WTC11 (cell line): ENCODE data around the gene CBX2. TPM values are rescaled to one million over a fixed set of nuclear protein-coding genes. Genes with fewer than 3 reads are reported as not detected.

ENCODE experiments used
- ATAC-seq: fragments of 200-7000 bp; cut with Tn5 transposase; 2 replicates; pipeline ENCODE4 v1.10.0; 2021; ENCODE audit warnings: mild to moderate bottlenecking, moderate library complexity
- CTCF ChIA-PET: fragments of 300-600 bp; sonication (Branson Sonifier 250); formaldehyde crosslinking; loops from one replicate; lab custom pipeline; 2021; ENCODE audit warnings: antibody characterized with exemption; lab: Charles Lee
- POLR2A ChIA-PET: fragments of 350-600 bp; sonication (Branson Sonifier 250); formaldehyde crosslinking; loops from one replicate; lab custom pipeline; 2021; ENCODE audit warnings: antibody characterized with exemption; lab: Charles Lee
- DNase-seq: peaks from one replicate; pipeline ENCODE4 v3.0.0; 2021; ENCODE audit warnings: low spot score
- H3K27ac Mint-ChIP-seq: 2 replicates; pipeline ENCODE4 v1.8.0; 2021; ENCODE audit warnings: mixed read lengths
- H3K27me3 Mint-ChIP-seq: 2 replicates; pipeline ENCODE4 v1.8.0; 2021; ENCODE audit warnings: low read depth, mild to moderate bottlenecking, moderate library complexity, mixed read lengths
- H3K36me3 Mint-ChIP-seq: 2 replicates; pipeline ENCODE4 v1.8.0; 2021; ENCODE audit warnings: mixed read lengths
- H3K4me1 Mint-ChIP-seq: 2 replicates; pipeline ENCODE4 v1.8.0; 2022; ENCODE audit warnings: mixed read lengths
- H3K4me3 Mint-ChIP-seq: 2 replicates; pipeline ENCODE4 v1.8.0; 2021; ENCODE audit warnings: mild to moderate bottlenecking, moderate library complexity, mixed read lengths
- H3K9me3 Mint-ChIP-seq: 2 replicates; pipeline ENCODE4 v1.8.0; 2021; ENCODE audit warnings: mixed read lengths
- ATF1 ChIP-seq: sonication (generic); formaldehyde crosslinking; IDR thresholded peaks from 2 replicates; pipeline ENCODE4 v1.8.1; 2023; ENCODE audit warnings: mild to moderate bottlenecking, moderate library complexity, missing genetic modification reagents
- EMX1 ChIP-seq: fragments of 250-450 bp; sonication (Bioruptor Pico); IDR thresholded peaks from 2 replicates; pipeline ENCODE4 v1.8.0; 2021; ENCODE audit warnings: mild to moderate bottlenecking
- ESRRA ChIP-seq: sonication (generic); formaldehyde crosslinking; IDR thresholded peaks from 2 replicates; pipeline ENCODE4 v1.8.1; 2022; ENCODE audit warnings: mild to moderate bottlenecking, missing genetic modification reagents, borderline replicate concordance
- FOXK1 ChIP-seq: sonication (generic); formaldehyde crosslinking; IDR thresholded peaks from 2 replicates; pipeline ENCODE4 v1.8.0; 2022; ENCODE audit warnings: mild to moderate bottlenecking, moderate library complexity, missing genetic modification reagents
- JUN ChIP-seq: sonication (generic); formaldehyde crosslinking; IDR thresholded peaks from 2 replicates; pipeline ENCODE4 v1.8.0; 2023; ENCODE audit warnings: mild to moderate bottlenecking, missing genetic modification reagents
- MLX ChIP-seq: sonication (generic); formaldehyde crosslinking; IDR thresholded peaks from 2 replicates; pipeline ENCODE4 v1.8.1; 2023; ENCODE audit warnings: mild to moderate bottlenecking, missing genetic modification reagents, moderate library complexity
- MXD4 ChIP-seq: fragments of 250-450 bp; sonication (Bioruptor Pico); IDR thresholded peaks from 2 replicates; pipeline ENCODE4 v1.8.0; 2021; ENCODE audit warnings: mild to moderate bottlenecking, moderate library complexity, borderline replicate concordance
- MYBL2 ChIP-seq: sonication (generic); formaldehyde crosslinking; IDR thresholded peaks from 2 replicates; pipeline ENCODE4 v1.8.1; 2023; ENCODE audit warnings: mild to moderate bottlenecking, moderate library complexity, missing genetic modification reagents
- NFE2L1 ChIP-seq: sonication (generic); formaldehyde crosslinking; IDR thresholded peaks from 2 replicates; pipeline ENCODE4 v1.8.1; 2023; ENCODE audit warnings: missing genetic modification reagents
- NR2C2 ChIP-seq: sonication (generic); formaldehyde crosslinking; IDR thresholded peaks from 2 replicates; pipeline ENCODE4 v1.8.0; 2022; ENCODE audit warnings: mild to moderate bottlenecking, missing genetic modification reagents
- OVOL2 ChIP-seq: fragments of 250-450 bp; sonication (Bioruptor Pico); IDR thresholded peaks from 2 replicates; pipeline ENCODE4 v1.9.0; 2021; ENCODE audit warnings: mild to moderate bottlenecking, borderline replicate concordance
- TEAD1 ChIP-seq: sonication (generic); formaldehyde crosslinking; IDR thresholded peaks from 2 replicates; pipeline ENCODE4 v1.8.0; 2022; ENCODE audit warnings: mild to moderate bottlenecking, missing genetic modification reagents
- ZMAT4 ChIP-seq: fragments of 250-450 bp; sonication (Bioruptor Pico); IDR thresholded peaks from 2 replicates; pipeline ENCODE4 v1.9.0; 2021; ENCODE audit warnings: mild to moderate bottlenecking
- ZNF219 ChIP-seq: sonication (generic); formaldehyde crosslinking; IDR thresholded peaks from 2 replicates; pipeline ENCODE4 v1.8.0; 2023; ENCODE audit warnings: missing genetic modification reagents, mild to moderate bottlenecking, borderline replicate concordance
- ZNF281 ChIP-seq: sonication (generic); formaldehyde crosslinking; IDR thresholded peaks from 2 replicates; pipeline ENCODE4 v1.8.0; 2023; ENCODE audit warnings: mild to moderate bottlenecking, missing genetic modification reagents
- ZNF317 ChIP-seq: sonication (generic); formaldehyde crosslinking; IDR thresholded peaks from 2 replicates; pipeline ENCODE4 v1.8.1; 2023; ENCODE audit warnings: low read depth, mild to moderate bottlenecking, moderate library complexity, missing genetic modification reagents, borderline replicate concordance
- ZNF396 ChIP-seq: fragments of 250-450 bp; sonication (Bioruptor Pico); IDR thresholded peaks from 2 replicates; pipeline ENCODE4 v1.8.0; 2021; ENCODE audit warnings: mild to moderate bottlenecking, moderate library complexity, borderline replicate concordance
- total RNA-seq: library from RNA; stranded (reverse); gene quantifications from 3 replicates; pipeline ENCODE4 v1.2.3, GENCODE V29; 2021
- TF ChIP-seq, protein P1 (sequence below): sonication (generic); formaldehyde crosslinking; IDR thresholded peaks from 2 replicates; pipeline ENCODE4 v1.8.0; 2023; ENCODE audit warnings: missing genetic modification reagents, mild to moderate bottlenecking, borderline replicate concordance
- TF ChIP-seq, protein P2 (sequence below): sonication (generic); formaldehyde crosslinking; conservative IDR thresholded peaks from 2 replicates; pipeline ENCODE4 v1.8.1; 2023; ENCODE audit warnings: mild to moderate bottlenecking, low read depth, missing genetic modification reagents, moderate library complexity

CBX2 gene
- total RNA-seq, 1 experiment from 2014 or later, result 85.5 TPM

- TF ChIP-seq JUN (CRISPR knock-in tag), result no peak
- TF ChIP-seq, all 79 proteins: peak for 0
Observed at GRCh38 chr17:79794659-79795511, 16.9 kb downstream of the CBX2 start (continued).

DNA sequence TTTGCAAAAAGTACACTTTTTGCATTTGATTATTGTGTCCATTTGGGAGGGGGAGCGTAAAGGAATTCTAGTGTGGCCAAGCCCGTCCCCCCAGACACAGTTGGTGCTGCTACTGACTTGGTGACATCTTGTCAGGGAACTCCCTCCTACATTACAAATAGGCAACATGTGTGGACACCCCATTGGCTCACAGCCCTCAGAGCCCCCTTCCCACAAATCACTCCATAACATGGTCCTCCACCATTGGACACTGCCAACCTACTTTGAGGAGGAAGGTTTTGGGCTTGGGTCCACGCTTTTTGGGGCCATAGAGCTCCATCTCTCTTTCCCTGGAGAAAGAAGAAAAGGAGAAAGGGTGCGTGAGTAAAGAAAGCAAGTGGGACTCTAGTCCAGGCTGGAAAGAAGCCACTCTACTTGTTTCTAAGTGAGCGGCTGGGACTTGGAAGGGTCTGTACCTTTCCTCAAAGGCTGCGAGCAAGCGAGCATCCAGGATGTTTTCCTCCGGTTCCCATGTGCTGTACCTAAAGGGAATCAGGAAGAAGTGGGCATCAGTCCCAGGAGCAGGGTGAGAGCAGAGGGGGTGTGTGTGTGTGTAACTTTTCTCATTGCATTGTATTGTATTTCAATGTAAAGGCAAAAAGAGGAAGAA, 18.0 kb downstream of the CBX2 start:
- POLR2A ChIA-PET, result interaction anchor here (1.1 to 2.6 kb wide), 6 partner anchors 14 to 154 kb away, joined by 3 to 11 read pairs (median 7); partner anchors contain the start of gene CBX4

More for the DNA sequence above, 18.0 kb downstream of the CBX2 start:
- no peaks in the 10 kb centered on the region for H3K9me3 Mint-ChIP-seq
- no peak for ATAC-seq
- H3K4me3 Mint-ChIP-seq, result peak overlapping the region; percentile 68
- no peak for TF ChIP-seq ATF1
- TF ChIP-seq ESRRA (CRISPR knock-in tag), result no peak
- no peak for TF ChIP-seq ZNF396 (CRISPR knock-in tag)
- TF ChIP-seq NFE2L1 (CRISPR knock-in tag), result no peak
- TF ChIP-seq OVOL2 (CRISPR knock-in tag), result no peak
- no peak for TF ChIP-seq NR2C2 (CRISPR knock-in tag)
- no peak for TF ChIP-seq ZNF219
- no peak for TF ChIP-seq ZNF317 (CRISPR knock-in tag)
- TF ChIP-seq, protein P1, sequence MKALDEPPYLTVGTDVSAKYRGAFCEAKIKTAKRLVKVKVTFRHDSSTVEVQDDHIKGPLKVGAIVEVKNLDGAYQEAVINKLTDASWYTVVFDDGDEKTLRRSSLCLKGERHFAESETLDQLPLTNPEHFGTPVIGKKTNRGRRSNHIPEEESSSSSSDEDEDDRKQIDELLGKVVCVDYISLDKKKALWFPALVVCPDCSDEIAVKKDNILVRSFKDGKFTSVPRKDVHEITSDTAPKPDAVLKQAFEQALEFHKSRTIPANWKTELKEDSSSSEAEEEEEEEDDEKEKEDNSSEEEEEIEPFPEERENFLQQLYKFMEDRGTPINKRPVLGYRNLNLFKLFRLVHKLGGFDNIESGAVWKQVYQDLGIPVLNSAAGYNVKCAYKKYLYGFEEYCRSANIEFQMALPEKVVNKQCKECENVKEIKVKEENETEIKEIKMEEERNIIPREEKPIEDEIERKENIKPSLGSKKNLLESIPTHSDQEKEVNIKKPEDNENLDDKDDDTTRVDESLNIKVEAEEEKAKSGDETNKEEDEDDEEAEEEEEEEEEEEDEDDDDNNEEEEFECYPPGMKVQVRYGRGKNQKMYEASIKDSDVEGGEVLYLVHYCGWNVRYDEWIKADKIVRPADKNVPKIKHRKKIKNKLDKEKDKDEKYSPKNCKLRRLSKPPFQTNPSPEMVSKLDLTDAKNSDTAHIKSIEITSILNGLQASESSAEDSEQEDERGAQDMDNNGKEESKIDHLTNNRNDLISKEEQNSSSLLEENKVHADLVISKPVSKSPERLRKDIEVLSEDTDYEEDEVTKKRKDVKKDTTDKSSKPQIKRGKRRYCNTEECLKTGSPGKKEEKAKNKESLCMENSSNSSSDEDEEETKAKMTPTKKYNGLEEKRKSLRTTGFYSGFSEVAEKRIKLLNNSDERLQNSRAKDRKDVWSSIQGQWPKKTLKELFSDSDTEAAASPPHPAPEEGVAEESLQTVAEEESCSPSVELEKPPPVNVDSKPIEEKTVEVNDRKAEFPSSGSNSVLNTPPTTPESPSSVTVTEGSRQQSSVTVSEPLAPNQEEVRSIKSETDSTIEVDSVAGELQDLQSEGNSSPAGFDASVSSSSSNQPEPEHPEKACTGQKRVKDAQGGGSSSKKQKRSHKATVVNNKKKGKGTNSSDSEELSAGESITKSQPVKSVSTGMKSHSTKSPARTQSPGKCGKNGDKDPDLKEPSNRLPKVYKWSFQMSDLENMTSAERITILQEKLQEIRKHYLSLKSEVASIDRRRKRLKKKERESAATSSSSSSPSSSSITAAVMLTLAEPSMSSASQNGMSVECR (CRISPR knock-in tag), result no peak
- no peak for TF ChIP-seq ZNF281 (CRISPR knock-in tag)
- TF ChIP-seq MXD4 (CRISPR knock-in tag), result no peak
- no peak for TF ChIP-seq MLX (CRISPR knock-in tag)
- TF ChIP-seq EMX1, result no peak
- no peak for TF ChIP-seq ZMAT4 (CRISPR knock-in tag)
- no peak for TF ChIP-seq MYBL2 (CRISPR knock-in tag)
- no peak for TF ChIP-seq TEAD1 (CRISPR knock-in tag)
- TF ChIP-seq, protein P2, sequence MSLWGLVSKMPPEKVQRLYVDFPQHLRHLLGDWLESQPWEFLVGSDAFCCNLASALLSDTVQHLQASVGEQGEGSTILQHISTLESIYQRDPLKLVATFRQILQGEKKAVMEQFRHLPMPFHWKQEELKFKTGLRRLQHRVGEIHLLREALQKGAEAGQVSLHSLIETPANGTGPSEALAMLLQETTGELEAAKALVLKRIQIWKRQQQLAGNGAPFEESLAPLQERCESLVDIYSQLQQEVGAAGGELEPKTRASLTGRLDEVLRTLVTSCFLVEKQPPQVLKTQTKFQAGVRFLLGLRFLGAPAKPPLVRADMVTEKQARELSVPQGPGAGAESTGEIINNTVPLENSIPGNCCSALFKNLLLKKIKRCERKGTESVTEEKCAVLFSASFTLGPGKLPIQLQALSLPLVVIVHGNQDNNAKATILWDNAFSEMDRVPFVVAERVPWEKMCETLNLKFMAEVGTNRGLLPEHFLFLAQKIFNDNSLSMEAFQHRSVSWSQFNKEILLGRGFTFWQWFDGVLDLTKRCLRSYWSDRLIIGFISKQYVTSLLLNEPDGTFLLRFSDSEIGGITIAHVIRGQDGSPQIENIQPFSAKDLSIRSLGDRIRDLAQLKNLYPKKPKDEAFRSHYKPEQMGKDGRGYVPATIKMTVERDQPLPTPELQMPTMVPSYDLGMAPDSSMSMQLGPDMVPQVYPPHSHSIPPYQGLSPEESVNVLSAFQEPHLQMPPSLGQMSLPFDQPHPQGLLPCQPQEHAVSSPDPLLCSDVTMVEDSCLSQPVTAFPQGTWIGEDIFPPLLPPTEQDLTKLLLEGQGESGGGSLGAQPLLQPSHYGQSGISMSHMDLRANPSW (CRISPR knock-in tag), result no peak
- no peak for TF ChIP-seq FOXK1 (CRISPR knock-in tag)
- no peak overlapping the region for H3K27ac Mint-ChIP-seq
- H3K4me1 Mint-ChIP-seq, result peaks cover 42% of the 10 kb centered on the region
- H3K27me3 Mint-ChIP-seq, result peaks cover 94% of the 10 kb centered on the region
- no peak for DNase-seq
- CTCF ChIA-PET, result interaction anchor here (1.4 to 9.2 kb wide), 7 partner anchors 8 to 45 kb away, joined by 6 to 119 read pairs (median 11); partner anchors contain the start of gene CBX4
- H3K36me3 Mint-ChIP-seq, result no peaks in the 10 kb centered on the region
